ENCODE results near the gene KIFC1. TPM values are rescaled to one million over a fixed set of nuclear protein-coding genes. Genes with fewer than 3 reads are reported as not detected.

KIFC1 gene
- polyA plus RNA-seq, 3 donors = 0.14 to 0.87 (median 0.68) TPM

- H3K9ac ChIP-seq (ENCODE audit: insufficient read depth, low read length, poor library complexity, severe bottlenecking) = peak overlapping the region; percentile 6
- no peaks in the 10 kb centered on the region for H3K27me3 ChIP-seq (ENCODE audit: control insufficient read depth in 2 of 2, insufficient read depth in 2 of 2, low read length in 2 of 2)
- peaks cover 23% of the 10 kb centered on the region for H3K79me2 ChIP-seq (ENCODE audit: insufficient read depth, low read length)
- Mint-ChIP-seq H3K36me3 (peaks cover 37 to 38% of the 10 kb centered on the region in 2 donors), H3K4me1 (peaks cover 74% of the 10 kb centered on the region), H3K9me3 (peaks cover 0 to 2% (median 0%) of the 10 kb centered on the region in 7 donors), H3K27ac (peak overlapping the region; percentile 90 to 97 (median 95)), H3K27me3 (ENCODE audit: low read depth in 3 of 3) (peaks cover 0 to 4% (median 2%) of the 10 kb centered on the region in 3 donors), H3K4me3 (peak overlapping the region in 1 of 2 donors; percentile 34)
- intact Hi-C loops (cut with micrococcal nuclease) = no loop called here
- no peak overlapping the region for H2AFZ ChIP-seq (ENCODE audit: insufficient read depth, low read depth, low read length, poor library complexity, severe bottlenecking)
- H3K4me1 ChIP-seq (ENCODE audit: control insufficient read depth in 1 of 2, insufficient read depth in 2 of 2, low read length in 2 of 2) = peaks cover 74 to 81% of the 10 kb centered on the region in 2 donors
- peak overlapping the region; percentile 89 to 90 for H3K27ac ChIP-seq (ENCODE audit: low read depth in 1 of 2, low read length in 2 of 2)
- 98% methylated on average over 10 of the region's 10 CpGs for WGBS (ENCODE audit: insufficient coverage)
- no peaks in the 10 kb centered on the region for H4K20me1 ChIP-seq (ENCODE audit: insufficient read depth, low read length)
- H3K4me3 ChIP-seq (replicated peaks in 1 of 3; ENCODE audit: low read depth in 2 of 3, low read length in 3 of 3) = peak overlapping the region in 1 of 3 experiments; percentile 32
- peaks cover 0 to 3% of the 10 kb centered on the region in 2 donors for H3K36me3 ChIP-seq (replicated peaks in 1 of 2; ENCODE audit: control insufficient read depth in 1 of 2, insufficient read depth in 2 of 2, low read length in 2 of 2)
- no peak for DNase-seq
- no peaks in the 10 kb centered on the region for H3K9me3 ChIP-seq (replicated peaks in 1 of 2; ENCODE audit: control insufficient read depth in 1 of 2, insufficient read depth in 1 of 2, low read length in 2 of 2)
- peak overlapping the region; percentile 39 for H3K4me2 ChIP-seq (replicated peaks; ENCODE audit: extremely low read depth, low read length, poor library complexity, severe bottlenecking)
- TF ChIP-seq CTCF (IDR thresholded peaks at IDR 0.05) = no peak
Observed at GRCh38 chr6:33446356-33446755, 54.7 kb downstream of the KIFC1 start.

- peak overlapping the region; percentile 45 to 83 for H3K4me3 Mint-ChIP-seq
- no peak for TF ChIP-seq CTCF (IDR thresholded peaks at IDR 0.05)
Observed at GRCh38 chr6:33450434-33450833, 58.8 kb downstream of the KIFC1 start.

More at GRCh38 chr6:33450434-33450833, 58.8 kb downstream of the KIFC1 start:
- peaks cover 81 to 94% of the 10 kb centered on the region in 2 donors for H3K4me1 ChIP-seq (ENCODE audit: control insufficient read depth in 1 of 2, insufficient read depth in 2 of 2, low read length in 2 of 2)
- H3K4me3 ChIP-seq (replicated peaks in 1 of 3; ENCODE audit: low read depth in 2 of 3, low read length in 3 of 3) = peak overlapping the region in 1 of 3 experiments; percentile 40
- H3K4me2 ChIP-seq (replicated peaks; ENCODE audit: extremely low read depth, low read length, poor library complexity, severe bottlenecking) = peak overlapping the region; percentile 66
- peak overlapping the region; percentile 76 to 92 (median 88) for H3K27ac Mint-ChIP-seq
- no peaks in the 10 kb centered on the region for H4K20me1 ChIP-seq (ENCODE audit: insufficient read depth, low read length)
- H3K36me3 Mint-ChIP-seq = peaks cover 30% of the 10 kb centered on the region in 2 donors
- no peaks in the 10 kb centered on the region for H3K9me3 ChIP-seq (replicated peaks in 1 of 2; ENCODE audit: control insufficient read depth in 1 of 2, insufficient read depth in 1 of 2, low read length in 2 of 2)
- H3K4me1 Mint-ChIP-seq = peaks cover 88% of the 10 kb centered on the region
- DNase-seq = peak in 2 of 3 donors; percentile 75 to 76
- H3K9me3 Mint-ChIP-seq = peaks cover 0 to 2% (median 0%) of the 10 kb centered on the region in 7 donors
- H3K36me3 ChIP-seq (replicated peaks in 1 of 2; ENCODE audit: control insufficient read depth in 1 of 2, insufficient read depth in 2 of 2, low read length in 2 of 2) = no peaks in the 10 kb centered on the region
- no peaks in the 10 kb centered on the region for H3K27me3 ChIP-seq (ENCODE audit: control insufficient read depth in 2 of 2, insufficient read depth in 2 of 2, low read length in 2 of 2)
- peaks cover 55% of the 10 kb centered on the region for H3K79me2 ChIP-seq (ENCODE audit: insufficient read depth, low read length)
- H3K27ac ChIP-seq (ENCODE audit: low read depth in 1 of 2, low read length in 2 of 2) = peak overlapping the region; percentile 17 to 70
- H2AFZ ChIP-seq (ENCODE audit: insufficient read depth, low read depth, low read length, poor library complexity, severe bottlenecking) = no peak overlapping the region
- H3K9ac ChIP-seq (ENCODE audit: insufficient read depth, low read length, poor library complexity, severe bottlenecking) = peak overlapping the region; percentile 0
- WGBS (ENCODE audit: insufficient coverage) = 0% methylated on average over 1 of the region's 3 CpGs
- peaks cover 0 to 2% (median 1%) of the 10 kb centered on the region in 3 donors for H3K27me3 Mint-ChIP-seq (ENCODE audit: low read depth in 3 of 3)
- intact Hi-C loops (cut with micrococcal nuclease) = loop anchor here in 1 of 2 donors (5.0 kb wide), 1 partner anchor 33 kb away; the partner anchor contains the start of gene CUTA
